Activated CD4-positive, alpha-beta T cell treated with anti-CD3 and anti-CD28 coated beads, Interleukin-2, amount 10 ng/mL, durations not matched to agents 24 days and 14 days (primary cell): Measurements from ENCODE around the gene MED13L. TPM values are rescaled to one million over a fixed set of nuclear protein-coding genes. Genes with fewer than 3 reads are reported as not detected.

Experiments
- DNase-seq: peaks from one replicate; pipeline ENCODE4 v3.0.0; 2022
- H3K27ac Mint-ChIP-seq: one replicate; pipeline ENCODE4 v1.8.0; 2022; ENCODE audit warnings: mild to moderate bottlenecking, mixed read lengths
- H3K27me3 Mint-ChIP-seq: one replicate; pipeline ENCODE4 v1.8.0; 2022; ENCODE audit warnings: mixed read lengths
- H3K36me3 Mint-ChIP-seq: one replicate; pipeline ENCODE4 v1.8.0; 2022; ENCODE audit warnings: low read depth, mild to moderate bottlenecking, mixed read lengths
- H3K4me1 Mint-ChIP-seq: one replicate; pipeline ENCODE4 v1.8.0; 2021; ENCODE audit warnings: mixed read lengths
- H3K4me3 Mint-ChIP-seq: one replicate; pipeline ENCODE4 v1.8.0; 2022; ENCODE audit warnings: mild to moderate bottlenecking, moderate library complexity, mixed read lengths
- H3K9me3 Mint-ChIP-seq: one replicate; pipeline ENCODE4 v1.8.0; 2021; ENCODE audit warnings: mixed read lengths
- intact Hi-C: fragments of 100-400 bp; cut with micrococcal nuclease; formaldehyde crosslinking; loops from one replicate; pipeline ENCODE4 v1.15.1; 2023
- total RNA-seq: library from RNA; stranded (reverse); gene quantifications from 2 replicates; pipeline ENCODE4 v1.2.3, GENCODE V29; 2022

MED13L gene
- total RNA-seq, 1 donor from 2014 or later = 62.9 TPM

GRCh38 chr12:116262741-116263140 lies 14.8 kb downstream of the MED13L start:
- no peaks in the 10 kb centered on the region for H3K36me3 Mint-ChIP-seq
- DNase-seq = no peak
- no peak overlapping the region for H3K4me3 Mint-ChIP-seq
- no peaks in the 10 kb centered on the region for H3K9me3 Mint-ChIP-seq
- no peaks in the 10 kb centered on the region for H3K27me3 Mint-ChIP-seq
- peaks cover 32% of the 10 kb centered on the region for H3K4me1 Mint-ChIP-seq
- intact Hi-C loops = no loop called here
- H3K27ac Mint-ChIP-seq = no peak overlapping the region

- no peak overlapping the region for H3K4me3 Mint-ChIP-seq
- intact Hi-C loops = no loop called here
- peaks cover 38% of the 10 kb centered on the region for H3K4me1 Mint-ChIP-seq
Measured at GRCh38 chr12:116261525-116262100, 15.9 kb downstream of the MED13L start.

DNA sequence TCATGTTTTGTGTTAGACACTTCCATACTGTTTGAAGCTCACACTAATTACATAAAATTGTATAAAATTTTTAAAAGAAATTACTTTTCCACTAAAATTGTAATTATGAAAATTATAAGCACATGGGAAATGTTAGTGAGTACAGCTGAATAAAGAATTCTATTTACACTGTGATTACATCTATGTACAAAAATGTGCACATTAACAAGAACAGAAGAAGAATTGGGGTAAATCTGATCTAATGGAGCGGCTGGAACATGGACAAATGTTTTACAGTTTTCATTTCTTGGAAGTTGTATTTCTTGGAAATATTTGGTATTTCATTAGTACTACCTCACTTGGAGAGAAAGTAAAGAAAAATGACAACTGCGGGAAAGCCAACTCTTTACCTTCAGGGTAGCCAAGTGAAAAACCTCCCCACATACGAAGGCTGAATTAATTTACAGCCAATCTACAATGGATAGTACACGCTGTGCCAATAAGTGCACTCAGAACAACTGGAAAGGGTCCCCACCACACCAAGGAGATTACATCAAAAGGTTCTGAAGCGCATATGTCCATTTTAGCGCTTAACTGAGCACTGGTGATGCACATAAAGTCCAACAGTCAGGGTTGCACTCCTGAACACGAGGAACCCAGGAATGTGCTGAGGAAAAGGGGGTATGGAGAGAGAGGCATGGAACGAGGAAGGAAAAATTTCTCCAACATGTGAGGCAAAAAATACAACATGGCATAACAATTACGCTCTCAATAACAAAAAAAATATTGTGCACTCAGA lies 17.5 kb downstream of the MED13L start:
- intact Hi-C loops = no loop called here
- Mint-ChIP-seq H3K27me3 (no peaks in the 10 kb centered on the region), H3K36me3 (no peaks in the 10 kb centered on the region), H3K4me3 (no peak overlapping the region), H3K9me3 (no peaks in the 10 kb centered on the region), H3K27ac (no peak overlapping the region), H3K4me1 (peaks cover 37% of the 10 kb centered on the region)
- no peak for DNase-seq

More at GRCh38 chr12:116261525-116262100, 15.9 kb downstream of the MED13L start:
- H3K27me3 Mint-ChIP-seq = no peaks in the 10 kb centered on the region
- no peaks in the 10 kb centered on the region for H3K9me3 Mint-ChIP-seq
- no peak for DNase-seq
- no peaks in the 10 kb centered on the region for H3K36me3 Mint-ChIP-seq
- no peak overlapping the region for H3K27ac Mint-ChIP-seq

GRCh38 chr12:116257826-116258225 lies 19.7 kb downstream of the MED13L start:
- Mint-ChIP-seq H3K27ac (no peak overlapping the region), H3K4me3 (no peak overlapping the region), H3K9me3 (no peaks in the 10 kb centered on the region), H3K36me3 (peaks cover 3% of the 10 kb centered on the region), H3K4me1 (peaks cover 23% of the 10 kb centered on the region), H3K27me3 (no peaks in the 10 kb centered on the region)
- intact Hi-C loops = no loop called here
- DNase-seq = no peak

DNA sequence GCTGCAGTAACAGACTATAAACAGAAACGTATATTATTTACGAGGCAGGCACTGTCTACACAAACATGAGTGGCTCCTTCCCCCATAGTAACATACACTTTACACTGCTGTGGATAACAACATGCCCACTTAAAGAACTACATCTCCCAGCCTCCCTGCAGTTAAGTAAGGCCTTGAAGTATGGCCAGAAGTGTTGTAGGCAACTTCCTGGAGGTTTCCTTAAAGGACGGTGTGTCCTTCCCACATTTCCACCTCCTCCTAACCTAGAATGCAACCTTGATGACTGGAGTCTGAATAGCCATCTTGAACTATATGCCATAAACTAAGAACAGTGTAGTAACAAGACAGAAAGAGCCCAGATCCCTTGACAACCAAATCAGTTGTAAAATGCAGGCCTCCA lies 20.3 kb downstream of the MED13L start:
- H3K36me3 Mint-ChIP-seq = peaks cover 7% of the 10 kb centered on the region
- peaks cover 21% of the 10 kb centered on the region for H3K4me1 Mint-ChIP-seq
- H3K9me3 Mint-ChIP-seq = peaks cover 4% of the 10 kb centered on the region
- intact Hi-C loops = no loop called here
- no peaks in the 10 kb centered on the region for H3K27me3 Mint-ChIP-seq
- DNase-seq = no peak
- H3K27ac Mint-ChIP-seq = no peak overlapping the region
- no peak overlapping the region for H3K4me3 Mint-ChIP-seq

DNA sequence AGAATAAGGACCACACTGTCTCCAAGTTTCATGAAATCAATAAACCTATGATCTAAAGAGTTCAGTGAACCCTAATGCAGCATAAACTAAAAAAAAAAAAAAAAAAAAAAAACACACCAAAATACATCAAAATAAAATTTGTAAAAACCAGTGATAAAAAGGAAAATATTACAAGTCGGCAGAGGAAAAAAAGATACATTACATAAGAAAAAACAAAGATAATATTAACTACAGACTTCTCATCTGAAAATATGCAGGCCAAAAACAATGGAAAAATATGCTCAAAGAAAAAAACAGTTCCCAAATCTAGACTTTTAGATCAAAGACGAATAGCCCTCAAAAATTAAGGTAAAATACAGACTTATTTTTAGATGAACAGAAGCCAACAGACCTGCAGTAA lies 27.6 kb downstream of the MED13L start:
- peaks cover 20% of the 10 kb centered on the region for H3K36me3 Mint-ChIP-seq
- no peaks in the 10 kb centered on the region for H3K27me3 Mint-ChIP-seq
- H3K4me1 Mint-ChIP-seq = peaks cover 28% of the 10 kb centered on the region
- intact Hi-C loops = no loop called here
- no peak overlapping the region for H3K4me3 Mint-ChIP-seq
- no peak overlapping the region for H3K27ac Mint-ChIP-seq
- H3K9me3 Mint-ChIP-seq = peaks cover 14% of the 10 kb centered on the region
- no peak for DNase-seq

- Mint-ChIP-seq H3K36me3 (peaks cover 20% of the 10 kb centered on the region), H3K4me3 (no peak overlapping the region), H3K4me1 (peaks cover 34% of the 10 kb centered on the region), H3K27me3 (no peaks in the 10 kb centered on the region), H3K9me3 (peaks cover 14% of the 10 kb centered on the region), H3K27ac (no peak overlapping the region)
- intact Hi-C loops = no loop called here
- no peak for DNase-seq
Measured at GRCh38 chr12:116248930-116249329, 28.6 kb downstream of the MED13L start.

DNA sequence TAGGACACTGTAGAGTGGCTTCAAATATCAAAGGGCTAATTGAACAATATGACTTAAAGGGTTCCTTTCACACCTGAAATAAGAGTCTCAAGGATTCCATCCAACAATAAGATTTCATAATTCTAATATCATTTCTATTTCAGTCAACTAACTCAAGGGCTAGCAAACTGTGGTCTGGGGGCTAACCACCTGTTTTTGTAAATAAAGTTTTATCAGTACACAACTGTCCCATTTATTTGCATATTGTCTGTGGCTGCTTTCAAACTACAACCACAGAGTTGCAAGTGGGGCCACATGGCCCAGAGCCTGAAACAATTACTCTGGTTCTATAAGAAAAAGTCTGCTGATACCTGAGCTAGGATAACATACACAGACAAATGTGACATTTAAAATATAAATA lies 29.1 kb downstream of the MED13L start:
- no peak for DNase-seq
- no peak overlapping the region for H3K4me3 Mint-ChIP-seq
- H3K4me1 Mint-ChIP-seq = peaks cover 39% of the 10 kb centered on the region
- H3K36me3 Mint-ChIP-seq = peaks cover 20% of the 10 kb centered on the region
- H3K27me3 Mint-ChIP-seq = no peaks in the 10 kb centered on the region
- no peak overlapping the region for H3K27ac Mint-ChIP-seq
- intact Hi-C loops = no loop called here
- peaks cover 14% of the 10 kb centered on the region for H3K9me3 Mint-ChIP-seq

- H3K4me1 Mint-ChIP-seq = peaks cover 40% of the 10 kb centered on the region
- H3K27ac Mint-ChIP-seq = no peak overlapping the region
- DNase-seq = no peak
- peaks cover 12% of the 10 kb centered on the region for H3K9me3 Mint-ChIP-seq
- H3K36me3 Mint-ChIP-seq = peaks cover 14% of the 10 kb centered on the region
- intact Hi-C loops = no loop called here
- no peak overlapping the region for H3K4me3 Mint-ChIP-seq
- no peaks in the 10 kb centered on the region for H3K27me3 Mint-ChIP-seq
Measured at GRCh38 chr12:116247377-116247776, 30.1 kb downstream of the MED13L start.

GRCh38 chr12:116246490-116247179 lies 30.9 kb downstream of the MED13L start:
- H3K36me3 Mint-ChIP-seq = peaks cover 7% of the 10 kb centered on the region
- no peak overlapping the region for H3K4me3 Mint-ChIP-seq
- H3K27me3 Mint-ChIP-seq = no peaks in the 10 kb centered on the region
- H3K9me3 Mint-ChIP-seq = peaks cover 5% of the 10 kb centered on the region
- no peak overlapping the region for H3K27ac Mint-ChIP-seq
- DNase-seq = no peak
- peaks cover 39% of the 10 kb centered on the region for H3K4me1 Mint-ChIP-seq
- intact Hi-C loops = no loop called here

GRCh38 chr12:116245189-116245588 lies 32.3 kb downstream of the MED13L start:
- intact Hi-C loops = no loop called here
- Mint-ChIP-seq H3K36me3 (peaks cover 5% of the 10 kb centered on the region), H3K9me3 (peaks cover 2% of the 10 kb centered on the region), H3K4me1 (peaks cover 41% of the 10 kb centered on the region), H3K27me3 (no peaks in the 10 kb centered on the region), H3K27ac (no peak overlapping the region), H3K4me3 (no peak overlapping the region)
- DNase-seq = no peak

DNA sequence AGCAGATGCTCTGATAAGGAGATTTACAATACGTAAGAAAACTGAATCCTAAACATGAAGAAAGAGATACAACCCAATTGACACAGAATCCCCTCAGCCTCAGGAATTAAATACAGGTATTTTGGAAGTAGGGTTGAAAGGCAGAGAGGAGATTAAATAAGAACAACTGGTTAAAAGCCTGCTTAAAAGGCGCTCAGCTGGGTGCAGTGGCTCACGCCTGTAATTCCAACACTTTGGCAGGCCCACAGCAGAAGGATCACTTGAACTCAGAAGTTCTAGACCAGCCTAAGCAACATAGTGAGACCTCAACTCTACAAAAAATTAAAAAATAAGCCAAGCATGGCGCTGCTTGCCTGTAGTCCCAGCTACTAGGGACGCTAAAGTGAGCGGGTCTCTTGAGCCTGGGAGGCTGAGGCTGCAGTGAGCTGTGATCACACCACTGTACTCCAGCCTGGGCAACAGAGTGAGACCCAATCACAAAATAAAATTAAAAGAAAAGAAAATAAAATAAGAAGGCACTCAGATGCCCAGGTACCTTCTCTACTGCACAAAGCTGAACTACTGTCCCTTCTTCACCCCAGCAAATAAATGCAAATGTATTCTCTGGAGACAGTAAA lies 32.9 kb downstream of the MED13L start:
- H3K4me3 Mint-ChIP-seq = no peak overlapping the region
- H3K4me1 Mint-ChIP-seq = peaks cover 43% of the 10 kb centered on the region

DNA sequence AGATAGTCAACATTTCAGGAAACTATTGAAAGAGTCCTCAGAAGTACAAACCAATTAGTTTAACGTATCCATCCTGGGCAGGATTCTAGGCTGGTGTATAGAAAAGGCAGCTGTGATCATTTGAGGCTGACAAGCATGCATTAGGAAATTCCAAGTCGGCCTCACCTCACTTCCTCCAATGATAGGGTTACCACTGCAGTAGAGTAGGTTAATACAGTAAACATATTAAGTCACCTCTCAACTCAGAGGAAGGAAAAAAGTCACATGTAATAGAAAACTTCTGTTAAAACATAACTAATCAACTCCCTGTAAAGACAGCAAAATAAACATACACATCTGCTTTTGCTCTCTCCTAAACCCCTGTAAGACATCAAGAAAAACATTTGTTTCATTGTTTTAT lies 33.5 kb downstream of the MED13L start:
- intact Hi-C loops = no loop called here
- no peaks in the 10 kb centered on the region for H3K9me3 Mint-ChIP-seq
- H3K27me3 Mint-ChIP-seq = no peaks in the 10 kb centered on the region
- peaks cover 43% of the 10 kb centered on the region for H3K4me1 Mint-ChIP-seq
- no peak overlapping the region for H3K27ac Mint-ChIP-seq
- no peaks in the 10 kb centered on the region for H3K36me3 Mint-ChIP-seq
- no peak for DNase-seq
- H3K4me3 Mint-ChIP-seq = no peak overlapping the region

More for the DNA sequence above, 32.9 kb downstream of the MED13L start:
- intact Hi-C loops = no loop called here
- no peak for DNase-seq
- H3K9me3 Mint-ChIP-seq = peaks cover 2% of the 10 kb centered on the region
- no peaks in the 10 kb centered on the region for H3K27me3 Mint-ChIP-seq
- peaks cover 2% of the 10 kb centered on the region for H3K36me3 Mint-ChIP-seq
- no peak overlapping the region for H3K27ac Mint-ChIP-seq

GRCh38 chr12:116242740-116243139 lies 34.8 kb downstream of the MED13L start:
- no peak for DNase-seq
- peaks cover 37% of the 10 kb centered on the region for H3K4me1 Mint-ChIP-seq
- intact Hi-C loops = no loop called here
- no peak overlapping the region for H3K27ac Mint-ChIP-seq
- H3K4me3 Mint-ChIP-seq = no peak overlapping the region
- H3K36me3 Mint-ChIP-seq = no peaks in the 10 kb centered on the region
- H3K9me3 Mint-ChIP-seq = no peaks in the 10 kb centered on the region
- H3K27me3 Mint-ChIP-seq = no peaks in the 10 kb centered on the region
